NOMO-1 treated with dmso at 0.1 percent for 144 hours (cell line): ENCODE data around the gene RHBDD3.

Experiments
- DNase-seq: peaks from one replicate; lab custom pipeline; 2025; ENCODE audit not compliant: unreplicated experiment; lab: John Stamatoyannopoulos, UW

RHBDD3 gene

GRCh38 chr22:29269731-29270474 lies 2.1 kb upstream of the RHBDD3 start:
- DNase-seq, result peak; percentile 35

GRCh38 chr22:29269230-29269604 lies 1.4 kb upstream of the RHBDD3 start:
- DNase-seq, result no peak

GRCh38 chr22:29268511-29269229 lies 889 bp upstream of the RHBDD3 start:
- DNase-seq, result no peak

- no peak for DNase-seq
Measured at GRCh38 chr22:29267462-29267857, 321 bp downstream of the RHBDD3 start.

- no peak for DNase-seq
Measured at GRCh38 chr22:29266564-29267461, 968 bp downstream of the RHBDD3 start.

GRCh38 chr22:29265929-29266328 lies 1.9 kb downstream of the RHBDD3 start:
- no peak for DNase-seq

GRCh38 chr22:29265305-29265704 lies 2.5 kb downstream of the RHBDD3 start:
- DNase-seq, result no peak

GRCh38 chr22:29263791-29264276 lies 3.9 kb downstream of the RHBDD3 start:
- DNase-seq, result no peak

GRCh38 chr22:29260601-29261315 lies 7.0 kb downstream of the RHBDD3 start:
- no peak for DNase-seq

GRCh38 chr22:29260031-29260560 lies 7.7 kb downstream of the RHBDD3 start:
- DNase-seq, result no peak

- no peak for DNase-seq
Measured at GRCh38 chr22:29259253-29259899, 8.4 kb downstream of the RHBDD3 start.

- DNase-seq, result no peak
Measured at GRCh38 chr22:29258407-29259252, 9.2 kb downstream of the RHBDD3 start.

GRCh38 chr22:29257751-29258181 lies 10.0 kb downstream of the RHBDD3 start:
- no peak for DNase-seq

- no peak for DNase-seq
Measured at GRCh38 chr22:29256606-29257325, 11.0 kb downstream of the RHBDD3 start.

GRCh38 chr22:29255064-29255621 lies 12.6 kb downstream of the RHBDD3 start:
- DNase-seq, result no peak

- no peak for DNase-seq
Measured at GRCh38 chr22:29254286-29254660, 13.5 kb downstream of the RHBDD3 start.

GRCh38 chr22:29253561-29254285 lies 14.1 kb downstream of the RHBDD3 start:
- DNase-seq, result no peak
